ENCODE data around the gene ISG20. TPM values are rescaled to one million over a fixed set of nuclear protein-coding genes. Genes with fewer than 3 reads are reported as not detected.
A peak's percentile ranks its signal among the peaks of the same experiment; 100 is the strongest.

ISG20 gene
- total RNA-seq, 1 donor from 2014 or later = 87.1 TPM

GRCh38 chr15:88646088-88646405 is 7.2 kb downstream of the ISG20 start:
- POLR2A ChIA-PET = interaction anchor here (0.9 to 2.1 kb wide), 4 partner anchors 8 to 18 kb away, joined by 3 to 9 read pairs (median 4); no protein-coding TSS in a partner anchor

GRCh38 chr15:88646951-88647350 is 8.1 kb downstream of the ISG20 start:
- H3K9me3 Mint-ChIP-seq = no peaks in the 10 kb centered on the region
- no peaks in the 10 kb centered on the region for H3K27me3 Mint-ChIP-seq
- ATAC-seq (ENCODE audit: low read depth) (no peak), DNase-seq (no peak)
- intact Hi-C loops (cut with micrococcal nuclease) = loop anchor here (1.0 kb wide), 1 partner anchor 9 kb away; no protein-coding TSS in a partner anchor
- ChIA-PET POLR2A (interaction anchor here (1.0 to 1.7 kb wide), 4 partner anchors 9 to 180 kb away, joined by 3 to 16 read pairs (median 4); partner anchors contain the start of genes AEN, MRPL46 and MRPS11), CTCF (interaction anchor here (1.0 to 1.2 kb wide), 3 partner anchors 8 to 22 kb away, joined by 3 to 7 read pairs (median 5); partner anchors contain the start of gene ISG20)
- TF ChIP-seq, protein P1, sequence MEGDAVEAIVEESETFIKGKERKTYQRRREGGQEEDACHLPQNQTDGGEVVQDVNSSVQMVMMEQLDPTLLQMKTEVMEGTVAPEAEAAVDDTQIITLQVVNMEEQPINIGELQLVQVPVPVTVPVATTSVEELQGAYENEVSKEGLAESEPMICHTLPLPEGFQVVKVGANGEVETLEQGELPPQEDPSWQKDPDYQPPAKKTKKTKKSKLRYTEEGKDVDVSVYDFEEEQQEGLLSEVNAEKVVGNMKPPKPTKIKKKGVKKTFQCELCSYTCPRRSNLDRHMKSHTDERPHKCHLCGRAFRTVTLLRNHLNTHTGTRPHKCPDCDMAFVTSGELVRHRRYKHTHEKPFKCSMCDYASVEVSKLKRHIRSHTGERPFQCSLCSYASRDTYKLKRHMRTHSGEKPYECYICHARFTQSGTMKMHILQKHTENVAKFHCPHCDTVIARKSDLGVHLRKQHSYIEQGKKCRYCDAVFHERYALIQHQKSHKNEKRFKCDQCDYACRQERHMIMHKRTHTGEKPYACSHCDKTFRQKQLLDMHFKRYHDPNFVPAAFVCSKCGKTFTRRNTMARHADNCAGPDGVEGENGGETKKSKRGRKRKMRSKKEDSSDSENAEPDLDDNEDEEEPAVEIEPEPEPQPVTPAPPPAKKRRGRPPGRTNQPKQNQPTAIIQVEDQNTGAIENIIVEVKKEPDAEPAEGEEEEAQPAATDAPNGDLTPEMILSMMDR (IDR thresholded peaks at IDR 0.05) = no peak
- peaks cover 70% of the 10 kb centered on the region for H3K36me3 Mint-ChIP-seq (ENCODE audit: low read depth)
- peak overlapping the region; percentile 96 for H3K27ac Mint-ChIP-seq
- peak overlapping the region; percentile 61 for H3K4me3 Mint-ChIP-seq
- peaks cover 90% of the 10 kb centered on the region for H3K4me1 Mint-ChIP-seq

More at GRCh38 chr15:88646088-88646405, 7.2 kb downstream of the ISG20 start:
- Mint-ChIP-seq H3K9me3 (no peaks in the 10 kb centered on the region), H3K4me1 (peaks cover 90% of the 10 kb centered on the region), H3K27ac (peak overlapping the region; percentile 96), H3K36me3 (ENCODE audit: low read depth) (peaks cover 64% of the 10 kb centered on the region), H3K4me3 (no peak overlapping the region), H3K27me3 (no peaks in the 10 kb centered on the region)
- CTCF ChIA-PET = interaction anchor here (1.7 kb wide), 1 partner anchor 11 kb away, joined by 4 read pairs; no protein-coding TSS in a partner anchor
- intact Hi-C loops (cut with micrococcal nuclease) = no loop called here
- no peak for ATAC-seq (ENCODE audit: low read depth)
- DNase-seq = no peak
- TF ChIP-seq, protein P1 (IDR thresholded peaks at IDR 0.05) = no peak

DNA sequence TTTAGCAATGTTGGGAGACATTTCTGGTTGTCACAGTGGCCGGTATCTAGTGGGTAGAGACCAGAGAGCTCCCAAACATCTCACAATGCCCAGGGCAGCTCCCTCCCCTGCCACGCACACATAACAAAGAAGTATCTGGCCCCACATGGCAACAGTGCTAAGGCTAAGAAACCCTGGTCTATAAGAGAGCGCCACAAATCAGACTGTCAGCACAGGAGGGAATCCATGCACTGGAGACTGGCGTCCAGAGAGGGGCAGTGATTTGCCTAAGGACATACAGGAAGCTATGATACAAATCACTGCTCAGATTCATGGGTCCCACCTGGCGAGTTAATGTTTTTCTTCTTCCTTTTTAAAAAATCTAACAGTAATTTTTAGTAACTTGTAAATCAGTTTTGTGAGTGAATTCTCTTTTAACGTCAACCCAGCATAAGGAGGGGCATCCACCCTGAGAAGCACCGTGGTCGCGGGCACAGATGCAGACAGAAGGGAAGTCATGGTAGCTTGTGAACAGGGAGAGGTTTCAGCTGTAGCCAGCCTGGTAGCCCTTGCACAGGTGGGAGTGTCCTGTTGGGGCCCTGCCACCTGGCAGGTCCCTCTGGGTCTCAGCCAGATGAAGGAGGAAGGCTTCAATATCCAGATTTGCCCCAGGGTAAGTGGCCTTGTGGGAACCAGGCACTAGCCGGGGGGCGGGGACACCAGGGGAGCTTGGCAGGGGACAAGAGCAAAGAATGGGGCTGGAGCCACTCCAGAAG is 8.7 kb downstream of the ISG20 start:
- H3K27ac Mint-ChIP-seq = peak overlapping the region; percentile 96
- peak; percentile 56 for ATAC-seq (ENCODE audit: low read depth)
- peaks cover 87% of the 10 kb centered on the region for H3K4me1 Mint-ChIP-seq
- H3K36me3 Mint-ChIP-seq (ENCODE audit: low read depth) = peaks cover 66% of the 10 kb centered on the region
- no peaks in the 10 kb centered on the region for H3K27me3 Mint-ChIP-seq
- POLR2A ChIA-PET = interaction anchor here (1.2 to 1.7 kb wide), 3 partner anchors 9 to 180 kb away, joined by 4 to 16 read pairs (median 4); partner anchors contain the start of genes AEN, MRPL46 and MRPS11
- TF ChIP-seq, protein P1 (IDR thresholded peaks at IDR 0.05) = no peak
- H3K9me3 Mint-ChIP-seq = no peaks in the 10 kb centered on the region
- H3K4me3 Mint-ChIP-seq = peak overlapping the region; percentile 61
- peak; percentile 22 for DNase-seq
- CTCF ChIA-PET = interaction anchor here (1.0 to 1.2 kb wide), 4 partner anchors 9 to 23 kb away, joined by 3 to 7 read pairs (median 4); partner anchors contain the start of gene ISG20
- intact Hi-C loops (cut with micrococcal nuclease) = loop anchor here (1.0 kb wide), 1 partner anchor 9 kb away; no protein-coding TSS in a partner anchor

DNA sequence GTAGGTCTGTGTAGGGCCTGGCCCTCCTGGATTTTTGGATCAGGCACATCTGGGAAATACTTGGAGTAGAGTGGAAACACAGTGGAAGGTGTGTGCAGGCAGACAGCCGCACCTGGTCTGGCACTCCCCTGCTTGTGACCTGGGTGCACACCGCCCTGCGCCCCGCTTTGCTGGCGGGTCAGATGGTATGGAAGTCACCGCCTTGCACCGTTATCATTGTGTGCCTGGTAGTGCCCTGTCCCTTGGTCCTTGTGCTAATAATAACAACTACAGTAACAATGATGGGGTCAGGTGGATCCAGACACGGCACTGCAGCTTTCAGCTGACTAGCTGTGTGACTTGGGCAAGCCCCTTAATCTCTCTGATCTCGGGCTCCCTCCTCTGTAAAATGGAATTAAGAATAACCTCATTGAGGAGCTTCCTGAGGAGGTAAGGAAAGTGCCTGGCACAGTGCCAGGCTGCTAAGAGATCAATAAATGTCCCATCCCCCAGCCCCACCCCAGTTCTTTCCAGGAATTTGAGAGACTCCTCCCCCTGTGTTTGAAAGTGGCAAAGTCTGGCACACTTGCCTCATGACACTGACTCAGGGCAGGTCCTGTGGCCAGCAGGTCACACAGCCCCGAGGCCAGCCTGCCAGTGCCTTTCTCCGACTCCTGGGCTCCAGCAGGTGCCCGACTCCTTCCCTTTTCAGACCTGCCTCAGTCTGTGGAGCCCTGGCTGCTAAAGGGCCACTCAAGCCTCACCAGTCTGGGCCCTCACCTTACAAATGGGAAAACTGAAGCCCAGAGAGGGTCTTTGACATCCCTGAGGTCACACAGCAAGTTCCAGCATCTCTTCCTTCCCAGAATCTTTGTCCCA is 9.8 kb downstream of the ISG20 start:
- CTCF ChIA-PET = interaction anchor here (1.1 to 1.5 kb wide), 3 partner anchors 9 to 24 kb away, joined by 3 read pairs; no protein-coding TSS in a partner anchor
- ATAC-seq (ENCODE audit: low read depth) (no peak), DNase-seq (peak; percentile 15)
- H3K4me1 Mint-ChIP-seq = peaks cover 92% of the 10 kb centered on the region
- peak overlapping the region; percentile 96 for H3K27ac Mint-ChIP-seq
- peaks cover 69% of the 10 kb centered on the region for H3K36me3 Mint-ChIP-seq (ENCODE audit: low read depth)
- TF ChIP-seq, protein P1 (IDR thresholded peaks at IDR 0.05) = no peak
- intact Hi-C loops (cut with micrococcal nuclease) = no loop called here
- H3K27me3 Mint-ChIP-seq = no peaks in the 10 kb centered on the region
- no peaks in the 10 kb centered on the region for H3K9me3 Mint-ChIP-seq
- POLR2A ChIA-PET = interaction anchor here (1.0 to 1.7 kb wide), 5 partner anchors 10 to 440 kb away, joined by 3 to 6 read pairs (median 4); partner anchors contain the start of genes ABHD2, AEN, MRPL46 and MRPS11
- peak overlapping the region; percentile 66 for H3K4me3 Mint-ChIP-seq
